ENCODE data around the gene CCR2. TPM values are rescaled to one million over a fixed set of nuclear protein-coding genes. Genes with fewer than 3 reads are reported as not detected.
"Not testable (repeated sequence)": the region's sequence is repeated elsewhere in the genome, so short reads cannot be mapped to it uniquely, and the experiment has no call there.

The CCR2 gene
- total RNA-seq, result 0.91 TPM
- long read RNA-seq, partial matches to known transcripts, result 0 of 1 reads
- long read RNA-seq, other reads (novel, unspliced or antisense), result 0 of 1 reads

- no peak for ATAC-seq (ENCODE audit: poor library complexity)
These were observed at the start of gene CCR2 for GRCh38 chr3:46353647-46354410. Gene CCR2, plus strand, starts transcription at chr3:46354111. Its CDS starts 3,417 bp downstream, at chr3:46357528.

GRCh38 chr3:46304739-46305138 is 49.2 kb upstream of the CCR2 start:
- DNase-seq (no peak), ATAC-seq (ENCODE audit: poor library complexity) (no peak)
- intact Hi-C loops (cut with DNase I), result no loop called here

More at GRCh38 chr3:46353647-46354410, at the start of gene CCR2:
- no peak for DNase-seq
- intact Hi-C loops (cut with DNase I), result no loop called here

GRCh38 chr3:46312991-46313390 is 40.9 kb upstream of the CCR2 start:
- intact Hi-C loops (cut with DNase I), result no loop called here
- DNase-seq (no peak), ATAC-seq (ENCODE audit: poor library complexity) (peak; percentile 67)

GRCh38 chr3:46314517-46314916 is 39.4 kb upstream of the CCR2 start:
- DNase-seq (no peak), ATAC-seq (ENCODE audit: poor library complexity) (no peak)
- intact Hi-C loops (cut with DNase I), result no loop called here

- no peak for ATAC-seq (ENCODE audit: poor library complexity)
- intact Hi-C loops (cut with DNase I), result no loop called here
- no peak for DNase-seq
These were observed 37.7 kb upstream of the CCR2 start for GRCh38 chr3:46316206-46316605.

- DNase-seq (no peak), ATAC-seq (ENCODE audit: poor library complexity) (no peak)
- intact Hi-C loops (cut with DNase I), result no loop called here
These were observed 35.5 kb upstream of the CCR2 start for GRCh38 chr3:46318207-46318927.

GRCh38 chr3:46321461-46322104 is 32.3 kb upstream of the CCR2 start:
- intact Hi-C loops (cut with DNase I), result no loop called here
- DNase-seq, result no peak
- ATAC-seq (ENCODE audit: poor library complexity), result no peak

- intact Hi-C loops (cut with DNase I), result no loop called here
- no peak for DNase-seq
- no peak for ATAC-seq (ENCODE audit: poor library complexity)
These were observed 29.9 kb upstream of the CCR2 start for GRCh38 chr3:46324036-46324435.

- DNase-seq (no peak), ATAC-seq (ENCODE audit: poor library complexity) (no peak)
- intact Hi-C loops (cut with DNase I), result no loop called here
These were observed 28.1 kb upstream of the CCR2 start for GRCh38 chr3:46325645-46326300.

GRCh38 chr3:46330676-46331075 is 23.2 kb upstream of the CCR2 start:
- intact Hi-C loops (cut with DNase I); ATAC-seq (ENCODE audit: poor library complexity); DNase-seq: not testable (repeated sequence)

- no peak for ATAC-seq (ENCODE audit: poor library complexity)
- intact Hi-C loops (cut with DNase I), result no loop called here
- DNase-seq, result no peak
These were observed 19.0 kb upstream of the CCR2 start for GRCh38 chr3:46334741-46335478.

GRCh38 chr3:46335541-46335940 is 18.4 kb upstream of the CCR2 start:
- ATAC-seq (ENCODE audit: poor library complexity), result no peak
- no peak for DNase-seq
- intact Hi-C loops (cut with DNase I), result no loop called here

- DNase-seq (no peak), ATAC-seq (ENCODE audit: poor library complexity) (no peak)
- intact Hi-C loops (cut with DNase I), result no loop called here
These were observed 16.0 kb upstream of the CCR2 start for GRCh38 chr3:46337911-46338310.

GRCh38 chr3:46338840-46339239 is 15.1 kb upstream of the CCR2 start:
- intact Hi-C loops (cut with DNase I), result no loop called here
- ATAC-seq (ENCODE audit: poor library complexity) (no peak), DNase-seq (no peak)

GRCh38 chr3:46344476-46344875 is 9.4 kb upstream of the CCR2 start:
- DNase-seq, result no peak
- intact Hi-C loops (cut with DNase I), result no loop called here
- ATAC-seq (ENCODE audit: poor library complexity), result no peak

- no peak for ATAC-seq (ENCODE audit: poor library complexity)
- intact Hi-C loops (cut with DNase I), result no loop called here
- no peak for DNase-seq
These were observed 5.0 kb upstream of the CCR2 start for GRCh38 chr3:46348823-46349482.

GRCh38 chr3:46349484-46350261 is 4.2 kb upstream of the CCR2 start:
- intact Hi-C loops (cut with DNase I), result no loop called here
- DNase-seq (no peak), ATAC-seq (ENCODE audit: poor library complexity) (no peak)

Data from Right ventricle myocardium superior (tissue), 1 donor.